Osteoblast (primary cell): ENCODE measurements around the gene MRS2. TPM values are rescaled to one million over a fixed set of nuclear protein-coding genes. Genes with fewer than 3 reads are reported as not detected.
"Not testable (repeated sequence)": the region's sequence is repeated elsewhere in the genome, so short reads cannot be mapped to it uniquely, and the experiment has no call there.

Experiments used
- DNase-seq: peaks from one replicate; pipeline ENCODE4 v3.0.0; 2011; ENCODE audit warnings: low spot score, mixed read lengths; ENCODE audit not compliant: insufficient read length; ENCODE audit errors: missing footprints
- H2AFZ ChIP-seq: 2 replicates; pipeline ENCODE4 v1.6.0; 2011; ENCODE audit warnings: mild to moderate bottlenecking, low read length
- H3K27ac ChIP-seq: 2 replicates; pipeline ENCODE4 v1.5.1; 2011; ENCODE audit warnings: mild to moderate bottlenecking, low read depth, low read length, moderate library complexity
- H3K27me3 ChIP-seq: 2 replicates; pipeline ENCODE4 v1.6.0; 2012; ENCODE audit warnings: mild to moderate bottlenecking, control low read depth, inconsistent platforms, low read length, moderate library complexity; ENCODE audit not compliant: insufficient read depth
- H3K36me3 ChIP-seq: 2 replicates; pipeline ENCODE4 v1.5.1; 2011; ENCODE audit warnings: mild to moderate bottlenecking, low read length, control low read depth, moderate library complexity; ENCODE audit not compliant: insufficient read depth
- H3K4me1 ChIP-seq: 2 replicates; pipeline ENCODE4 v1.5.1; 2011; ENCODE audit warnings: mild to moderate bottlenecking, low read length, control low read depth, moderate library complexity; ENCODE audit not compliant: insufficient read depth
- H3K4me2 ChIP-seq: 2 replicates; pipeline ENCODE4 v1.6.0; 2011; ENCODE audit warnings: mild to moderate bottlenecking, low read length; ENCODE audit not compliant: insufficient read depth
- H3K4me3 ChIP-seq: fragments of 200-600 bp; sonication (generic); 3 replicates; pipeline ENCODE4 v1.5.1; 2012; ENCODE audit warnings: mild to moderate bottlenecking, low read length, inconsistent platforms; ENCODE audit not compliant: insufficient read depth
- H3K79me2 ChIP-seq: 2 replicates; pipeline ENCODE4 v1.6.0; 2012; ENCODE audit warnings: mild to moderate bottlenecking, low read length, control low read depth, inconsistent platforms; ENCODE audit not compliant: insufficient read depth
- H3K9me3 ChIP-seq: 2 replicates; pipeline ENCODE4 v1.5.1; 2011; ENCODE audit warnings: low read depth, low read length, control low read depth
- H4K20me1 ChIP-seq: 2 replicates; pipeline ENCODE4 v1.6.0; 2012; ENCODE audit warnings: mild to moderate bottlenecking, low read length, control low read depth; ENCODE audit not compliant: insufficient read depth
- CTCF ChIP-seq: IDR thresholded peaks from 2 replicates; pipeline ENCODE4 v1.5.1; 2011; ENCODE audit warnings: mild to moderate bottlenecking, low read depth, low read length, moderate library complexity; ENCODE audit errors: extremely low read depth
- total RNA-seq: library from RNA; depleted of rRNA; stranded (reverse); fragments of >200 nt; gene quantifications from 2 replicates; pipeline ENCODE4 v1.2.3, GENCODE V29; 2012

Gene MRS2
- total RNA-seq, 1 donor = 23.5 TPM

GRCh38 chr6:24382220-24382540, 20.6 kb upstream of the MRS2 start:
- Histone ChIP-seq H3K4me2 (no peak overlapping the region), H3K4me1 (no peaks in the 10 kb centered on the region), H3K9me3 (no peaks in the 10 kb centered on the region), H3K27ac (no peak overlapping the region), H4K20me1 (no peaks in the 10 kb centered on the region), H3K79me2 (no peaks in the 10 kb centered on the region), H2AFZ (no peak overlapping the region), H3K4me3 (no peak overlapping the region), H3K36me3 (no peaks in the 10 kb centered on the region), H3K27me3 (no peaks in the 10 kb centered on the region)
- DNase-seq = no peak
- no peak for TF ChIP-seq CTCF

GRCh38 chr6:24382891-24383494, 19.7 kb upstream of the MRS2 start:
- not testable (repeated sequence) for H2AFZ ChIP-seq, DNase-seq, H3K4me1 ChIP-seq, H3K9me3 ChIP-seq, H3K79me2 ChIP-seq, H3K4me2 ChIP-seq, H3K36me3 ChIP-seq, H3K27ac ChIP-seq, H3K27me3 ChIP-seq, H3K4me3 ChIP-seq, H4K20me1 ChIP-seq

GRCh38 chr6:24384369-24385130, 18.2 kb upstream of the MRS2 start:
- H3K27ac ChIP-seq, H3K4me1 ChIP-seq, H3K4me3 ChIP-seq, H2AFZ ChIP-seq, H4K20me1 ChIP-seq, H3K9me3 ChIP-seq, H3K79me2 ChIP-seq, DNase-seq, H3K27me3 ChIP-seq, H3K4me2 ChIP-seq, H3K36me3 ChIP-seq: not testable (repeated sequence)

- no peak overlapping the region for H3K4me2 ChIP-seq
- H3K27ac ChIP-seq = no peak overlapping the region
- no peak for DNase-seq
- H4K20me1 ChIP-seq = no peaks in the 10 kb centered on the region
- H2AFZ ChIP-seq = no peak overlapping the region
- H3K4me3 ChIP-seq = no peak overlapping the region
- H3K36me3 ChIP-seq = no peaks in the 10 kb centered on the region
- no peaks in the 10 kb centered on the region for H3K9me3 ChIP-seq
- H3K27me3 ChIP-seq = no peaks in the 10 kb centered on the region
- H3K4me1 ChIP-seq = no peaks in the 10 kb centered on the region
- TF ChIP-seq CTCF = no peak
- H3K79me2 ChIP-seq = no peaks in the 10 kb centered on the region
These were observed 17.0 kb upstream of the MRS2 start for GRCh38 chr6:24385536-24386269.

- Histone ChIP-seq H3K9me3 (no peaks in the 10 kb centered on the region), H2AFZ (no peak overlapping the region), H4K20me1 (no peaks in the 10 kb centered on the region), H3K27me3 (no peaks in the 10 kb centered on the region), H3K4me2 (no peak overlapping the region), H3K36me3 (no peaks in the 10 kb centered on the region), H3K27ac (no peak overlapping the region), H3K4me3 (no peak overlapping the region), H3K79me2 (no peaks in the 10 kb centered on the region), H3K4me1 (no peaks in the 10 kb centered on the region)
- DNase-seq = no peak
- no peak for TF ChIP-seq CTCF
These were observed 14.9 kb upstream of the MRS2 start for GRCh38 chr6:24387818-24388217.
